ENCODE results near the gene FXYD3. TPM values are rescaled to one million over a fixed set of nuclear protein-coding genes. Genes with fewer than 3 reads are reported as not detected.

The FXYD3 gene
- total and polyA plus RNA-seq, 2 of the 13 experiments (the other 11 are each of a cell fraction or from before 2014, with no cell fraction given): 4.9 TPM; not detected in 1

GRCh38 chr19:35084509-35084762 lies 31.2 kb upstream of the FXYD3 start:
- ATAC-seq: no peak

More at GRCh38 chr19:35084509-35084762, 31.2 kb upstream of the FXYD3 start:
- in situ Hi-C loops (cut with HindIII; ENCODE audit: extremely low pct_ligation_motif_present, low pct_unique_long_range_greater_than_20kb): no loop called here
- no TSS peak for BruUV-seq (replicated peaks)
- POLR2A ChIA-PET: no interaction called here
- FAIRE-seq (no peak), DNase-seq (ENCODE audit: low spot score) (no peak)
- H4K20me1 ChIP-seq (ENCODE audit: insufficient read depth, low read length): no peaks in the 10 kb centered on the region
- peaks cover 17% of the 10 kb centered on the region for H3K4me1 ChIP-seq (ENCODE audit: insufficient read depth, low read length)
- H3K27me3 ChIP-seq (ENCODE audit: control insufficient read depth in 1 of 2, insufficient read depth in 2 of 2, low read length in 2 of 2): peaks cover 2 to 41% of the 10 kb centered on the region in 2 experiments
- 0 out of 2 replicates have a peak, but pooled peaks have one; percentile 20 for TF ChIP-seq CTCF (CRISPR knock-in tag; IDR thresholded peaks at IDR 0.05)
- TF ChIP-seq, protein P1, sequence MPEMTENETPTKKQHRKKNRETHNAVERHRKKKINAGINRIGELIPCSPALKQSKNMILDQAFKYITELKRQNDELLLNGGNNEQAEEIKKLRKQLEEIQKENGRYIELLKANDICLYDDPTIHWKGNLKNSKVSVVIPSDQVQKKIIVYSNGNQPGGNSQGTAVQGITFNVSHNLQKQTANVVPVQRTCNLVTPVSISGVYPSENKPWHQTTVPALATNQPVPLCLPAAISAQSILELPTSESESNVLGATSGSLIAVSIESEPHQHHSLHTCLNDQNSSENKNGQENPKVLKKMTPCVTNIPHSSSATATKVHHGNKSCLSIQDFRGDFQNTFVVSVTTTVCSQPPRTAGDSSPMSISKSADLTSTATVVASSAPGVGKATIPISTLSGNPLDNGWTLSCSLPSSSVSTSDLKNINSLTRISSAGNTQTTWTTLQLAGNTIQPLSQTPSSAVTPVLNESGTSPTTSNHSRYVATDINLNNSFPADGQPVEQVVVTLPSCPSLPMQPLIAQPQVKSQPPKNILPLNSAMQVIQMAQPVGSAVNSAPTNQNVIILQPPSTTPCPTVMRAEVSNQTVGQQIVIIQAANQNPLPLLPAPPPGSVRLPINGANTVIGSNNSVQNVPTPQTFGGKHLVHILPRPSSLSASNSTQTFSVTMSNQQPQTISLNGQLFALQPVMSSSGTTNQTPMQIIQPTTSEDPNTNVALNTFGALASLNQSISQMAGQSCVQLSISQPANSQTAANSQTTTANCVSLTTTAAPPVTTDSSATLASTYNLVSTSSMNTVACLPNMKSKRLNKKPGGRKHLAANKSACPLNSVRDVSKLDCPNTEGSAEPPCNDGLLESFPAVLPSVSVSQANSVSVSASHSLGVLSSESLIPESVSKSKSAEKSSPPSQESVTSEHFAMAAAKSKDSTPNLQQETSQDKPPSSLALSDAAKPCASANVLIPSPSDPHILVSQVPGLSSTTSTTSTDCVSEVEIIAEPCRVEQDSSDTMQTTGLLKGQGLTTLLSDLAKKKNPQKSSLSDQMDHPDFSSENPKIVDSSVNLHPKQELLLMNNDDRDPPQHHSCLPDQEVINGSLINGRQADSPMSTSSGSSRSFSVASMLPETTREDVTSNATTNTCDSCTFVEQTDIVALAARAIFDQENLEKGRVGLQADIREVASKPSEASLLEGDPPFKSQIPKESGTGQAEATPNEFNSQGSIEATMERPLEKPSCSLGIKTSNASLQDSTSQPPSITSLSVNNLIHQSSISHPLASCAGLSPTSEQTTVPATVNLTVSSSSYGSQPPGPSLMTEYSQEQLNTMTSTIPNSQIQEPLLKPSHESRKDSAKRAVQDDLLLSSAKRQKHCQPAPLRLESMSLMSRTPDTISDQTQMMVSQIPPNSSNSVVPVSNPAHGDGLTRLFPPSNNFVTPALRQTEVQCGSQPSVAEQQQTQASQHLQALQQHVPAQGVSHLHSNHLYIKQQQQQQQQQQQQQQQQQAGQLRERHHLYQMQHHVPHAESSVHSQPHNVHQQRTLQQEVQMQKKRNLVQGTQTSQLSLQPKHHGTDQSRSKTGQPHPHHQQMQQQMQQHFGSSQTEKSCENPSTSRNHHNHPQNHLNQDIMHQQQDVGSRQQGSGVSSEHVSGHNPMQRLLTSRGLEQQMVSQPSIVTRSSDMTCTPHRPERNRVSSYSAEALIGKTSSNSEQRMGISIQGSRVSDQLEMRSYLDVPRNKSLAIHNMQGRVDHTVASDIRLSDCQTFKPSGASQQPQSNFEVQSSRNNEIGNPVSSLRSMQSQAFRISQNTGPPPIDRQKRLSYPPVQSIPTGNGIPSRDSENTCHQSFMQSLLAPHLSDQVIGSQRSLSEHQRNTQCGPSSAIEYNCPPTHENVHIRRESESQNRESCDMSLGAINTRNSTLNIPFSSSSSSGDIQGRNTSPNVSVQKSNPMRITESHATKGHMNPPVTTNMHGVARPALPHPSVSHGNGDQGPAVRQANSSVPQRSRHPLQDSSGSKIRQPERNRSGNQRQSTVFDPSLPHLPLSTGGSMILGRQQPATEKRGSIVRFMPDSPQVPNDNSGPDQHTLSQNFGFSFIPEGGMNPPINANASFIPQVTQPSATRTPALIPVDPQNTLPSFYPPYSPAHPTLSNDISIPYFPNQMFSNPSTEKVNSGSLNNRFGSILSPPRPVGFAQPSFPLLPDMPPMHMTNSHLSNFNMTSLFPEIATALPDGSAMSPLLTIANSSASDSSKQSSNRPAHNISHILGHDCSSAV (CRISPR knock-in tag; IDR thresholded peaks at IDR 0.05; ENCODE audit: borderline replicate concordance): no peak
- H2AFZ ChIP-seq (ENCODE audit: low read length): no peak overlapping the region
- H3K9me3 ChIP-seq (ENCODE audit: low read length): no peaks in the 10 kb centered on the region
- H3K4me2 ChIP-seq (ENCODE audit: low read depth, low read length): no peak overlapping the region
- H3K79me2 ChIP-seq (ENCODE audit: insufficient read depth, low read length): no peaks in the 10 kb centered on the region
- H3K4me3 ChIP-seq (replicated peaks in 1 of 3; ENCODE audit: insufficient read depth in 1 of 3, low read depth in 2 of 3, low read length in 3 of 3): no peak overlapping the region
- H3K27ac ChIP-seq (ENCODE audit: extremely low read length, insufficient read depth, low read length): no peak overlapping the region
- no peaks in the 10 kb centered on the region for H3K36me3 ChIP-seq (replicated peaks in 1 of 2; ENCODE audit: control insufficient read depth in 1 of 2, insufficient read depth in 2 of 2, low read length in 2 of 2)
- 0% methylated on average over 3 of the region's 3 CpGs for WGBS (ENCODE audit: low lambda C conversion rate)
- no peak overlapping the region for H3K9ac ChIP-seq (ENCODE audit: insufficient read depth, low read depth, low read length)
- CTCF ChIA-PET (ENCODE audit: low intra/inter-chr PET ratio, low total read pairs): no interaction called here
- intact Hi-C loops (cut with micrococcal nuclease; ENCODE audit: unreplicated experiment): no loop called here
